H1 (cell line): ENCODE results near the gene RHBDL2. TPM values are rescaled to one million over a fixed set of nuclear protein-coding genes. Genes with fewer than 3 reads are reported as not detected.
A peak's percentile ranks its signal among the peaks of the same experiment; 100 is the strongest.

ENCODE experiments used
- CTCF ChIA-PET: fragments of 300-600 bp; sonication (Branson Sonifier 250); formaldehyde crosslinking; loops from one replicate; lab custom pipeline; 2021; ENCODE audit not compliant: partially characterized antibody; lab: Charles Lee
- POLR2A ChIA-PET: fragments of 300-600 bp; sonication (Branson Sonifier 250); formaldehyde crosslinking; loops from one replicate; lab custom pipeline; 2021; ENCODE audit warnings: inconsistent platforms; ENCODE audit not compliant: partially characterized antibody; lab: Charles Lee
- DNase-seq, 2 experiments: peaks; one replicate each; pipeline versions ENCODE4 v3.0.0 to v3.0.0-alpha.2; 2010 to 2022; ENCODE audit warnings: low spot score in 2 of 2, low read depth in 1 of 2, mixed read lengths in 1 of 2
- FAIRE-seq: peaks from 2 replicates; lab custom pipeline; 2011; peaks lifted over from hg19 to GRCh38; lab: Jason Lieb, UNC
- H2AFZ ChIP-seq: 2 replicates; pipeline ENCODE4 v1.8.1; 2012; ENCODE audit warnings: low read length, inconsistent platforms
- H2AK5ac ChIP-seq: 2 replicates; pipeline ENCODE4 v1.6.1; 2013; ENCODE audit warnings: low read depth, low read length
- H2BK120ac ChIP-seq: replicated peaks from 2 replicates; pipeline ENCODE3; 2013; ENCODE audit warnings: low read depth, low read length, inconsistent platforms
- H2BK12ac ChIP-seq: 2 replicates; pipeline ENCODE4 v1.6.1; 2013; ENCODE audit warnings: low read depth, low read length
- H2BK15ac ChIP-seq: 2 replicates; pipeline ENCODE4 v1.6.1; 2013; ENCODE audit warnings: low read length
- H2BK20ac ChIP-seq: 2 replicates; pipeline ENCODE4 v1.6.1; 2013; ENCODE audit warnings: low read length
- H2BK5ac ChIP-seq: 2 replicates; pipeline ENCODE4 v1.6.1; 2013; ENCODE audit warnings: low read depth, low read length
- H3K14ac ChIP-seq: 2 replicates; pipeline ENCODE4 v1.6.1; 2013; ENCODE audit warnings: inconsistent platforms; ENCODE audit not compliant: insufficient read length
- H3K18ac ChIP-seq: 2 replicates; pipeline ENCODE4 v1.6.1; 2013; ENCODE audit warnings: low read length; ENCODE audit errors: extremely low read depth
- H3K23ac ChIP-seq: 2 replicates; pipeline ENCODE4 v1.6.1; 2013; ENCODE audit warnings: inconsistent platforms; ENCODE audit not compliant: insufficient read length
- H3K23me2 ChIP-seq: 2 replicates; pipeline ENCODE4 v1.6.1; 2013; ENCODE audit warnings: low read depth, low read length
- H3K27ac ChIP-seq: 2 replicates; pipeline ENCODE4 v1.6.1; 2011; ENCODE audit warnings: low read depth, low read length, inconsistent platforms
- H3K27me3 ChIP-seq, 4 experiments: replicated peaks in 1 of 4; 1 replicate in 1 of 4; 2 replicates in 3 of 4; pipeline versions ENCODE4 v1.6.1 to v1.8.1; 2011 to 2013; ENCODE audit warnings: low read length in 3 of 4, mild to moderate bottlenecking in 3 of 4, inconsistent platforms in 2 of 4, mixed read lengths in 2 of 4, moderate library complexity in 1 of 4; ENCODE audit not compliant: control insufficient read depth in 3 of 4, insufficient read depth in 3 of 4; ENCODE audit errors: extremely low read depth in 1 of 4
- H3K36me3 ChIP-seq, 4 experiments: 2 replicates each; pipeline versions ENCODE4 v1.6.1 to v1.8.1; 2011 to 2013; ENCODE audit warnings: mild to moderate bottlenecking in 4 of 4, low read length in 3 of 4, moderate library complexity in 2 of 4, control low read depth in 1 of 4, inconsistent platforms in 1 of 4; ENCODE audit not compliant: insufficient read depth in 4 of 4, control insufficient read depth in 2 of 4
- H3K4ac ChIP-seq: replicated peaks from 2 replicates; pipeline ENCODE3; 2013; ENCODE audit warnings: low read length, low read depth, mixed read lengths, inconsistent platforms; ENCODE audit not compliant: insufficient read length
- H3K4me1 ChIP-seq, 4 experiments: replicated peaks in 1 of 4; 1 replicate in 1 of 4; 2 replicates in 3 of 4; pipeline versions ENCODE4 v1.6.1 to v1.8.1; 2011 to 2013; ENCODE audit warnings: low read length in 3 of 4, inconsistent platforms in 2 of 4, mixed read lengths in 1 of 4; ENCODE audit not compliant: insufficient read depth in 4 of 4, control insufficient read depth in 3 of 4
- H3K4me2 ChIP-seq, 2 experiments: 2 replicates each; pipeline versions ENCODE4 v1.6.1 to v1.8.1; 2011 to 2013; ENCODE audit warnings: low read depth in 2 of 2, low read length in 2 of 2, control low read depth in 1 of 2, inconsistent platforms in 1 of 2, mild to moderate bottlenecking in 1 of 2; ENCODE audit not compliant: insufficient read depth in 1 of 2
- H3K4me3 ChIP-seq, 4 experiments: fragments of 200-600, 300-600 bp in 1 of 4; sonication (generic), shearing (Covaris generic), sonication (Bioruptor Twin) in 1 of 4; 2 replicates each; pipeline versions ENCODE4 v1.5.1 to v1.8.1; 2011 to 2016; ENCODE audit warnings: low read length in 4 of 4, low read depth in 3 of 4, control low read depth in 2 of 4, inconsistent platforms in 2 of 4, mild to moderate bottlenecking in 2 of 4, mixed read lengths in 1 of 4, moderate library complexity in 1 of 4; ENCODE audit not compliant: insufficient read depth in 2 of 4; ENCODE audit errors: extremely low read depth in 1 of 4
- H3K56ac ChIP-seq: replicated peaks from 2 replicates; pipeline ENCODE3; 2013; ENCODE audit warnings: low read depth, mild to moderate bottlenecking, mixed read lengths, low read length, inconsistent platforms; ENCODE audit not compliant: insufficient read length
- H3K79me1 ChIP-seq: 2 replicates; pipeline ENCODE4 v1.6.1; 2013; ENCODE audit warnings: low read depth, low read length, control low read depth
- H3K79me2 ChIP-seq, 2 experiments: 2 replicates each; pipeline versions ENCODE4 v1.6.1 to v1.8.1; 2012 to 2013; ENCODE audit warnings: low read length in 2 of 2, mild to moderate bottlenecking in 2 of 2, inconsistent platforms in 1 of 2; ENCODE audit not compliant: insufficient read depth in 2 of 2, control insufficient read depth in 1 of 2
- H3K9ac ChIP-seq, 4 experiments: replicated peaks in 1 of 4; 1 replicate in 1 of 4; 2 replicates in 3 of 4; pipeline versions ENCODE4 v1.6.1 to v1.8.1; 2011 to 2013; ENCODE audit warnings: low read depth in 3 of 4, low read length in 3 of 4, control low read depth in 2 of 4, mild to moderate bottlenecking in 2 of 4, moderate library complexity in 2 of 4, inconsistent platforms in 1 of 4; ENCODE audit errors: extremely low read depth in 1 of 4
- H3K9me3 ChIP-seq, 2 experiments: 2 replicates each; pipeline versions ENCODE4 v1.6.1 to v1.8.1; 2012 to 2013; ENCODE audit warnings: mild to moderate bottlenecking in 2 of 2, moderate library complexity in 2 of 2, control low read depth in 1 of 2, inconsistent platforms in 1 of 2, low read depth in 1 of 2, low read length in 1 of 2, mixed read lengths in 1 of 2; ENCODE audit not compliant: insufficient read depth in 2 of 2
- H4K20me1 ChIP-seq, 2 experiments: replicated peaks in 1 of 2; 2 replicates each; pipeline versions ENCODE3 to v1.8.1; 2011 to 2013; ENCODE audit warnings: inconsistent platforms in 2 of 2, low read length in 2 of 2, mild to moderate bottlenecking in 1 of 2; ENCODE audit not compliant: insufficient read depth in 2 of 2, control insufficient read depth in 1 of 2
- H4K5ac ChIP-seq: 2 replicates; pipeline ENCODE4 v1.6.1; 2013; ENCODE audit warnings: low read length, low read depth, mixed read lengths, inconsistent platforms; ENCODE audit not compliant: insufficient read length
- H4K8ac ChIP-seq: 2 replicates; pipeline ENCODE4 v1.8.0; 2013; ENCODE audit warnings: mild to moderate bottlenecking, moderate library complexity, low read length, inconsistent platforms; ENCODE audit not compliant: insufficient read depth; ENCODE audit errors: extremely low read depth
- H4K91ac ChIP-seq: replicated peaks from 2 replicates; pipeline ENCODE3; 2013; ENCODE audit warnings: low read length, mixed read lengths, inconsistent platforms; ENCODE audit not compliant: insufficient read length
- ASH2L ChIP-seq: fragments of 200-600, 300-600 bp; sonication (generic); IDR thresholded peaks from one replicate; pipeline ENCODE4 v1.7.1; 2017; ENCODE audit warnings: low read length
- CBX5 ChIP-seq: fragments of 300-800, 300-1000 bp; sonication (generic); IDR thresholded peaks from 2 replicates; pipeline ENCODE4 v1.7.1; 2016; ENCODE audit warnings: antibody characterized with exemption, low read length, low read depth
- FOSL1 ChIP-seq: IDR thresholded peaks from 2 replicates; pipeline ENCODE4 v1.6.1; 2011; ENCODE audit warnings: mild to moderate bottlenecking, low read depth, low read length, moderate library complexity; ENCODE audit not compliant: insufficient read depth
- HDAC6 ChIP-seq: IDR thresholded peaks from one replicate; pipeline ENCODE4 v1.7.1; 2012; ENCODE audit warnings: low read depth, mild to moderate bottlenecking, inconsistent platforms, low read length, moderate library complexity
- MAFK ChIP-seq: IDR thresholded peaks from 2 replicates; pipeline ENCODE4 v1.6.1; 2012; ENCODE audit warnings: low read depth, mild to moderate bottlenecking, improper control_type of control experiment, low read length
- SIX5 ChIP-seq: IDR thresholded peaks from 2 replicates; pipeline ENCODE4 v1.6.1; 2011; ENCODE audit warnings: mild to moderate bottlenecking, low read depth, low read length
- SP1 ChIP-seq: IDR thresholded peaks from 2 replicates; pipeline ENCODE4 v1.6.1; 2011; ENCODE audit warnings: low read depth, low read length
- ZNF274 ChIP-seq: IDR thresholded peaks from 2 replicates; pipeline ENCODE4 v1.7.0; 2012; ENCODE audit warnings: low read length, borderline replicate concordance; ENCODE audit errors: extremely low read depth
- WGBS, 2 experiments: shearing (Covaris generic) in 1 of 2; methylation state at CpG; one replicate each; pipeline versions ENCODE4 v1.1.6 to v1.1.7; 2013 to 2015; ENCODE audit warnings: low lambda C conversion rate in 2 of 2, mixed read lengths in 2 of 2, inconsistent platforms in 1 of 2, low coverage in 1 of 2, missing lambda C conversion rate in 1 of 2; ENCODE audit not compliant: insufficient replicate concordance in 2 of 2, insufficient coverage in 1 of 2, insufficient read length in 1 of 2; ENCODE audit errors: extremely low coverage in 1 of 2, missing lambda C conversion rate in 1 of 2; 5-methylcytosine and 5-hydroxymethylcytosine counted together
- polyA plus RNA-seq, 7 experiments: library from polyadenylated mRNA; depleted of rRNA in 3 of 7; stranded (reverse) in 5 of 7; unstranded in 2 of 7; fragments of >200 nt in 5 of 7; fragments of 200-250 nt in 2 of 7; gene quantifications; 1 replicate in 5 of 7; 2 replicates in 1 of 7; 4 replicates in 1 of 7; pipeline versions ENCODE4 v1.2.1 to v1.2.3, GENCODE V29; 2011 to 2013; ENCODE audit warnings: missing spikeins in 2 of 7, mixed read lengths in 2 of 7
- total RNA-seq: library from RNA; stranded (reverse); fragmentation: NEBNext Ultra II Directional; extraction: Animal tissue kit (Norgen Biotek cat#: 25700); gene quantifications from 2 replicates; pipeline ENCODE4 v1.2.1, GENCODE V29; 2021
- TF ChIP-seq, protein P1 (sequence below): IDR thresholded peaks from 2 replicates; pipeline ENCODE4 v1.6.1; 2011; ENCODE audit warnings: low read length, improper control_type of control experiment

RHBDL2 gene
- total and polyA plus RNA-seq, 2 of the 8 experiments (the other 6 are each of a cell fraction or from before 2014, with no cell fraction given): 0.42 to 0.84 TPM

GRCh38 chr1:38973659-38974437 lies 32.2 kb upstream of the RHBDL2 start:
- no peaks in the 10 kb centered on the region for H4K20me1 ChIP-seq
- H3K36me3 ChIP-seq: no peaks in the 10 kb centered on the region
- peak overlapping the region; percentile 60; the same call in 1 of the 2 replicates for H2BK5ac ChIP-seq
- H3K4me1 ChIP-seq: no peaks in the 10 kb centered on the region
- H3K14ac ChIP-seq: no peak overlapping the region
- no peak overlapping the region for H3K4me3 ChIP-seq
- H4K91ac ChIP-seq: no peak overlapping the region
- peak overlapping the region; percentile 88 for H2AFZ ChIP-seq
- H3K23me2 ChIP-seq: no peaks in the 10 kb centered on the region
- peaks cover 6 to 10% of the 10 kb centered on the region in 2 experiments; a peak in 3 of 4 replicates for H3K9me3 ChIP-seq
- CTCF ChIA-PET: interaction anchor here (1.5 kb wide), 2 partner anchors 10 to 116 kb away, joined by 3 to 4 read pairs; no protein-coding TSS in a partner anchor
- H3K18ac ChIP-seq: no peak overlapping the region
- POLR2A ChIA-PET: interaction anchor here (0.9 to 1.0 kb wide), 2 partner anchors 22 to 24 kb away, joined by 3 to 5 read pairs; no protein-coding TSS in a partner anchor
- WGBS, 2 experiments: 93% methylated on average over 13 of the region's 13 CpGs; no CpG with 5 or more reads in 1 of the 2 experiments
- H4K8ac ChIP-seq: no peak overlapping the region; the same call in 1 of the 2 replicates
- H2AK5ac ChIP-seq: 0 out of 2 replicates have a peak overlapping the region, but pooled peaks have one; percentile 39
- 0 out of 2 replicates have a peak overlapping the region, but pooled peaks have one; percentile 72 for H2BK20ac ChIP-seq
- H2BK120ac ChIP-seq: no peak overlapping the region
- H3K9ac ChIP-seq: no peak overlapping the region
- no peak overlapping the region for H3K23ac ChIP-seq
- no peak for FAIRE-seq
- no peak overlapping the region for H3K4me2 ChIP-seq
- no peaks in the 10 kb centered on the region for H3K79me2 ChIP-seq
- H3K27ac ChIP-seq: no peak overlapping the region
- no peak overlapping the region for H3K56ac ChIP-seq
- DNase-seq: no peak
- H3K27me3 ChIP-seq: no peaks in the 10 kb centered on the region
- H2BK15ac ChIP-seq: no peak overlapping the region
- H3K4ac ChIP-seq: no peak overlapping the region
- H2BK12ac ChIP-seq: peak overlapping the region; percentile 80; the same call in 1 of the 2 replicates
- no peaks in the 10 kb centered on the region for H3K79me1 ChIP-seq
- peak overlapping the region; percentile 65 for H4K5ac ChIP-seq
- TF ChIP-seq MAFK: no peak
- TF ChIP-seq SIX5: no peak
- TF ChIP-seq, protein P1, sequence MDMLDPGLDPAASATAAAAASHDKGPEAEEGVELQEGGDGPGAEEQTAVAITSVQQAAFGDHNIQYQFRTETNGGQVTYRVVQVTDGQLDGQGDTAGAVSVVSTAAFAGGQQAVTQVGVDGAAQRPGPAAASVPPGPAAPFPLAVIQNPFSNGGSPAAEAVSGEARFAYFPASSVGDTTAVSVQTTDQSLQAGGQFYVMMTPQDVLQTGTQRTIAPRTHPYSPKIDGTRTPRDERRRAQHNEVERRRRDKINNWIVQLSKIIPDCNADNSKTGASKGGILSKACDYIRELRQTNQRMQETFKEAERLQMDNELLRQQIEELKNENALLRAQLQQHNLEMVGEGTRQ: no peak
- TF ChIP-seq ASH2L: no peak
- no peak for TF ChIP-seq CBX5
- TF ChIP-seq FOSL1: no peak
- no peak for TF ChIP-seq HDAC6
- no peak for TF ChIP-seq ZNF274
- no peak for TF ChIP-seq SP1
